NCI-H128 (cell line): ENCODE data around the gene TUBB1.
"Not testable (repeated sequence)": the region's sequence is repeated elsewhere in the genome, so short reads cannot be mapped to it uniquely, and the experiment has no call there.

ENCODE experiments used
- DNase-seq: peaks from one replicate; lab custom pipeline; 2025; ENCODE audit not compliant: unreplicated experiment; lab: John Stamatoyannopoulos, UW

Gene TUBB1

GRCh38 chr20:59005523-59006166 is 13.6 kb upstream of the TUBB1 start:
- DNase-seq: no peak

GRCh38 chr20:59006167-59006863 is 12.9 kb upstream of the TUBB1 start:
- no peak for DNase-seq

GRCh38 chr20:59006864-59007664 is 12.2 kb upstream of the TUBB1 start, which contains the start of gene CTSZ:
TSS of gene CTSZ (minus strand) at chr20:59007254. CDS start at chr20:59007128, 126 bp downstream.
- DNase-seq: no peak

GRCh38 chr20:59007665-59008511 is 11.3 kb upstream of the TUBB1 start:
- no peak for DNase-seq

GRCh38 chr20:59008715-59009336 is 10.4 kb upstream of the TUBB1 start:
- no peak for DNase-seq

GRCh38 chr20:59010321-59010994 is 8.8 kb upstream of the TUBB1 start:
- DNase-seq: no peak

GRCh38 chr20:59010995-59011873 is 8.0 kb upstream of the TUBB1 start:
- no peak for DNase-seq

- not testable (repeated sequence) for DNase-seq
Observed at GRCh38 chr20:59011874-59012157, 7.4 kb upstream of the TUBB1 start.

- no peak for DNase-seq
Observed at GRCh38 chr20:59013031-59013951, 5.9 kb upstream of the TUBB1 start.

GRCh38 chr20:59013959-59014608 is 5.1 kb upstream of the TUBB1 start:
- DNase-seq: no peak

GRCh38 chr20:59014680-59015389 is 4.4 kb upstream of the TUBB1 start:
- no peak for DNase-seq

GRCh38 chr20:59015411-59015810 is 3.8 kb upstream of the TUBB1 start:
- DNase-seq: no peak

- no peak for DNase-seq
Observed at GRCh38 chr20:59015812-59016711, 3.2 kb upstream of the TUBB1 start.

GRCh38 chr20:59016795-59017492 is 2.3 kb upstream of the TUBB1 start:
- no peak for DNase-seq

- DNase-seq: no peak
Observed at GRCh38 chr20:59017493-59018231, 1.6 kb upstream of the TUBB1 start.
